Measurements from ENCODE around the gene VWA2. TPM values are rescaled to one million over a fixed set of nuclear protein-coding genes. Genes with fewer than 3 reads are reported as not detected.

VWA2 gene
- total RNA-seq, 1 donor from 2014 or later, result not detected

- Mint-ChIP-seq H3K27ac (ENCODE audit: unreplicated experiment) (no peak overlapping the region), H3K27me3 (ENCODE audit: unreplicated experiment) (no peaks in the 10 kb centered on the region), H3K4me3 (ENCODE audit: unreplicated experiment) (no peak overlapping the region), H3K9me3 (ENCODE audit: unreplicated experiment) (peaks cover 17% of the 10 kb centered on the region), H3K36me3 (ENCODE audit: unreplicated experiment) (peaks cover 17% of the 10 kb centered on the region), H3K4me1 (ENCODE audit: unreplicated experiment) (no peaks in the 10 kb centered on the region)
- no peak for DNase-seq (ENCODE audit: extremely low spot score, unreplicated experiment)
- TF ChIP-seq CTCF (IDR thresholded peaks at IDR 0.05), result no peak
Observed at GRCh38 chr10:114291076-114291475, 52.0 kb downstream of the VWA2 start.

DNA sequence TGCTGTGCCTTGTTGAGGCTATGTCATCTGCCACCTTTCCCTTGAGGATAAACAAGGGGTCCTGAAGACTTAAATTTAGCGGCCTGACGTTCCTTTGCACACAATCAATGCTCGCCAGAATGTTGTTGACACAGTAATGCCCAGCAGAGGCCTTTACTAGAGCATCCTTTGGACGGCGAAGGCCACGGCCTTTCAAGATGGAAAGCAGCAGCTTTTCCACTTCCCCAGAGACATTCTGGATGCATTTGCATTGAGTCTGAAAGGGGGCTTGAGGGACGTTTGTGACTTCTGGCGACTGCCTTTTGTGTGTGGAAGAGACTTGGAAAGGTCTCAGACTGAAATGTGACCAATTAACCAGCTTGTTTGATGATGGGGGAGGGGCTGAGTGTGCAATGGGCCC lies 52.5 kb downstream of the VWA2 start:
- H3K36me3 Mint-ChIP-seq (ENCODE audit: unreplicated experiment), result peaks cover 22% of the 10 kb centered on the region

DNA sequence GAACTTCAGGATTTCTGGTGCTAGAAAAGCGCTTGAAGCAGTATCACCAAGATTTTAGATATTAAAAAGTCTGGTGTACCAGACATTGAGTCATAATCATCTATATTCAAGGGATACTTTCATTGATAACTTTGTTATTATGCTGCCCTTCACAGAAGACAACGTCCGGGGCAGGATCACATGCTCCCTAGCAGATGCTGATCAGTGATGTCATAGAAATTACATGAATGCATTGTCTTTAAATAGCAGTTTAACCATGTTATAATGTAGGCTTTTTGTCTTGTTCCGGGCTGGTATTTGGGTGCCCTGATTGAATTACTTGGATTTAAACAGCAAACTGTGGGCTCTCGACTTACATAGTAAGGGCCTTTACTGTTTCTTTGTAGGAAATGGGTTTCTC lies 54.0 kb downstream of the VWA2 start:
- Mint-ChIP-seq H3K4me1 (ENCODE audit: unreplicated experiment) (no peaks in the 10 kb centered on the region), H3K9me3 (ENCODE audit: unreplicated experiment) (peaks cover 22% of the 10 kb centered on the region), H3K27me3 (ENCODE audit: unreplicated experiment) (no peaks in the 10 kb centered on the region), H3K36me3 (ENCODE audit: unreplicated experiment) (peaks cover 28% of the 10 kb centered on the region), H3K27ac (ENCODE audit: unreplicated experiment) (no peak overlapping the region), H3K4me3 (ENCODE audit: unreplicated experiment) (no peak overlapping the region)
- no peak for DNase-seq (ENCODE audit: extremely low spot score, unreplicated experiment)
- TF ChIP-seq CTCF (IDR thresholded peaks at IDR 0.05), result no peak

More for the DNA sequence above, 52.5 kb downstream of the VWA2 start:
- no peak for TF ChIP-seq CTCF (IDR thresholded peaks at IDR 0.05)
- DNase-seq (ENCODE audit: extremely low spot score, unreplicated experiment), result no peak
- H3K4me1 Mint-ChIP-seq (ENCODE audit: unreplicated experiment), result no peaks in the 10 kb centered on the region
- no peaks in the 10 kb centered on the region for H3K27me3 Mint-ChIP-seq (ENCODE audit: unreplicated experiment)
- H3K27ac Mint-ChIP-seq (ENCODE audit: unreplicated experiment), result no peak overlapping the region
- peaks cover 21% of the 10 kb centered on the region for H3K9me3 Mint-ChIP-seq (ENCODE audit: unreplicated experiment)
- H3K4me3 Mint-ChIP-seq (ENCODE audit: unreplicated experiment), result no peak overlapping the region

DNA sequence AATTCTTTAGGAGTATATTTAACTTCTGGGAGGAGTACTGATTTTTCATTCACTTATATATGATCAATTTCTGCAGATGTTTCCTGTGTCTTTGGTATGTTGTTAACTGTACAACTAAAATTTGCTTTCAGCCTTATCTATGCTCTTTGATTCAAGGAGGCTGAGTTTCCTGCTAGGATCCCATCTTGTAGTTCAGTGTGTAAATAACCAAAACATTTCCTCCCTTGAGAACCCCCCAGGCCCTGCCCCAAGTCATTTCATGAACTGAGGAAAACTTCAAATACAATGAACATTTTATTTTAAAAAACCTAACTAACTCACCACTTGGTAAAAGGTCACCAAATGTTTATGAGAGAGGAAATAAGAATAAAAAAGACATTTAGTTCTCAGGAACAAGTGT lies 55.5 kb downstream of the VWA2 start:
- no peak for DNase-seq (ENCODE audit: extremely low spot score, unreplicated experiment)
- H3K4me3 Mint-ChIP-seq (ENCODE audit: unreplicated experiment), result no peak overlapping the region
- H3K27me3 Mint-ChIP-seq (ENCODE audit: unreplicated experiment), result no peaks in the 10 kb centered on the region
- no peaks in the 10 kb centered on the region for H3K4me1 Mint-ChIP-seq (ENCODE audit: unreplicated experiment)
- peaks cover 32% of the 10 kb centered on the region for H3K36me3 Mint-ChIP-seq (ENCODE audit: unreplicated experiment)
- H3K9me3 Mint-ChIP-seq (ENCODE audit: unreplicated experiment), result peaks cover 22% of the 10 kb centered on the region
- no peak for TF ChIP-seq CTCF (IDR thresholded peaks at IDR 0.05)
- no peak overlapping the region for H3K27ac Mint-ChIP-seq (ENCODE audit: unreplicated experiment)

DNA sequence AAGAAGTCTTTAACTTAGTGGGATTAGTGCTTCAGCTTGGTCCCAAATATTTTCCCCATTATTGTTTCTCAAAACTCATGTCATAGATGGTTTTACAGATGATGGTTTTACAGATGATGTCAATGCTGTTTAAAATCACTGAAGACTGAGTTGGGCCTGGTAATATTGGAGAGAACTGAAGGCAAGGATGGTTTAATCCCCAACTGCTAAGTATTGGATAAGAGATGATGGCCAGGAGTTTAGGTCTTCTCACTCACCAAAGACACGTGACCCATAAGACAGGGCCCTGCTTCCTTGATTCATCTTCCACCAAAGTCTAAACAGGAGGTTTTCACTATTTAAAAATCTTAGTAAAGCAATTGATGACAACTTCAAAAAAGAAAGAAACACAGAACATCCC lies 56.3 kb downstream of the VWA2 start:
- H3K27ac Mint-ChIP-seq (ENCODE audit: unreplicated experiment), result no peak overlapping the region
- peaks cover 22% of the 10 kb centered on the region for H3K9me3 Mint-ChIP-seq (ENCODE audit: unreplicated experiment)
- no peaks in the 10 kb centered on the region for H3K27me3 Mint-ChIP-seq (ENCODE audit: unreplicated experiment)
- H3K36me3 Mint-ChIP-seq (ENCODE audit: unreplicated experiment), result peaks cover 33% of the 10 kb centered on the region
- DNase-seq (ENCODE audit: extremely low spot score, unreplicated experiment), result no peak
- TF ChIP-seq CTCF (IDR thresholded peaks at IDR 0.05), result no peak
- H3K4me3 Mint-ChIP-seq (ENCODE audit: unreplicated experiment), result no peak overlapping the region
- no peaks in the 10 kb centered on the region for H3K4me1 Mint-ChIP-seq (ENCODE audit: unreplicated experiment)
